Mucosa of stomach (tissue), 1 donor: ENCODE results near the gene ANKRD65.
"Not testable (repeated sequence)": the region's sequence is repeated elsewhere in the genome, so short reads cannot be mapped to it uniquely, and the experiment has no call there.

Source experiments
- H3K27me3 ChIP-seq: one replicate; pipeline ENCODE4 v1.7.0; 2013; ENCODE audit warnings: mild to moderate bottlenecking, low read length; ENCODE audit not compliant: control insufficient read depth, insufficient read depth
- H3K36me3 ChIP-seq: one replicate; pipeline ENCODE4 v1.7.0; 2013; ENCODE audit warnings: low read length; ENCODE audit not compliant: control insufficient read depth, insufficient read depth
- H3K4me1 ChIP-seq: one replicate; pipeline ENCODE4 v1.7.0; 2013; ENCODE audit warnings: mild to moderate bottlenecking, low read length; ENCODE audit not compliant: control insufficient read depth, insufficient read depth
- H3K4me3 ChIP-seq: one replicate; pipeline ENCODE4 v1.7.0; 2013; ENCODE audit warnings: low read length
- H3K9ac ChIP-seq: one replicate; pipeline ENCODE4 v1.7.0; 2013; ENCODE audit warnings: mild to moderate bottlenecking, low read length, moderate library complexity
- H3K9me3 ChIP-seq: one replicate; pipeline ENCODE4 v1.7.0; 2013; ENCODE audit warnings: mild to moderate bottlenecking, low read length, moderate library complexity; ENCODE audit not compliant: control insufficient read depth
- donor health status: Pancreatic carcinoma.

Gene ANKRD65

DNA sequence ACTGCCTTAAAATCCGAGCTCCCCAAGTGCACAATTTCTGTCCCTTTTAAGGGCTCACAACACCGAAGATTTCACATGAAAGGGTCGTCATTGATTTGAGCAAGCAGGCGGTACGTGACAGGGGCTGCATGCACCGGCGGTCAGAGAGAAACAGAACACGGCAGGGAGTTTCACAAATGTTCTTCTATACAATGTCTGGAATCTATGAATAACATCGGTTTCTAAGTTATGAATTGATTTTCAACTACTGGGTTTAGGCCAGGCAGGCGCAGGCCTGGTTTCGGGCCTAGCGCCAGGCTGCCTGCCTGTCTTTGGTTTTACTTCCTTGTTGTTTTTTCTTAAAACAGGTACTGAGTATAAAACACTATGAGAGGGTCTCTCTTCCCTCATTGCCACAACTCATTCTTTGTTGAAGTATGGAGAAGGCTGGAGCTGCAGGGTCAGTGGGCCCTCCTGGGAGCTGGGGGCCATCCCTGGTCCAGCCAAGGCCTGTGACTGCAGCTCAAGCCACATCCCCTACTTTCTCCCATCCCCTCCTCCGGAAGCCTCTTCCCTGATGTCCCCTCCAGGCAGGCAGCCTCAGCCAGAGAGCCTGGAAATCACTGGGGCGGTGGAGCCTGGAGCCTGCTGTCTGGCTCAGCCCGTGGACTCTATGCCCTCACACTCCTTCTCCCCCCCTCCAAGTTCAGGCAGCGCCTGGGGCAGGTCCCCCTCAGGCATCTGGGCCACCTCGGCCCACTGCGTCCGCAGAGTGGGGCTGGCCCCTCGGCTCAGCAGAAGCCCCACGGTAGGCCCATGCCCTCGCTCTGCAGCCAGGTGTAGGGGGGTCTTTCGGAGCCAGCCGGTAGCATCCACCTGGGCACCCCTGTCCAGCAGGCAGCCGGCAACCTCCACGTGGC is 2.4 kb downstream of the ANKRD65 start:
- Histone ChIP-seq H3K4me3 (no peak overlapping the region), H3K4me1 (peaks cover 11% of the 10 kb centered on the region), H3K9ac (peak overlapping the region; percentile 28)

DNA sequence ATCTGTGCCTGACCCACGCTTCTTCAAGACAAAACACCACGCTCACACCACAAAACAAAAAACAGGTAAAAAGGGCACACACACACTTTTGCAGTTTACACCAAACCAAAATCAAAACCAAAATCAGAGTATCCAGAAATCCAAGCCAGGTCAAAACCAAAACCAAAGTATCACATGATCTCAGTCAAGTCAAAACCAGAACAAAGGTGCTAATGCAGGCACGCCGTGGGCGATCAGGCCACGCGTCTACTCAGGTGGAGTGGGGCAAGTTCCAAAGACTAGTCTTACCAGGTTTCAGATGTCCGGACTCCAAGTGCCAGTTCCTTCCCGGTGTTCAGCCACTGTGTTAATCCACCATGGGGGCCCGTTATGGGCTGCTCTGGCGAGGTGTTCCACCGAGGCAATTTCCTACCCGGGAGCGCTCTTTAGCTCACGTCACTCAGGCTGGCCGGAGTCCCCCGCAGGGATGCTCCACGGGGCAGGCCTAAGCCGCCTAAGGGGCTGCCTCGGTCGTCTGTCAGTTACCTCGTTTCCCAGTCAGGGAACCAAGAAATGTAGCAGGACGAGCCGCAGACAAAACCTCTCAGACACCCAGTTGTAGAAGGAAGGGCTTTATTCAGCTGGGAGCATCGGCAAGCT is 3.1 kb downstream of the ANKRD65 start:
- H3K9me3 ChIP-seq, H3K27me3 ChIP-seq, H3K36me3 ChIP-seq, H3K4me3 ChIP-seq, H3K9ac ChIP-seq: not testable (repeated sequence)
- peaks cover 11% of the 10 kb centered on the region for H3K4me1 ChIP-seq

More for the DNA sequence above, 2.4 kb downstream of the ANKRD65 start:
- Histone ChIP-seq H3K9me3 (no peaks in the 10 kb centered on the region), H3K36me3 (no peaks in the 10 kb centered on the region), H3K27me3 (no peaks in the 10 kb centered on the region)

- not testable (repeated sequence) for H3K27me3 ChIP-seq, H3K9ac ChIP-seq, H3K36me3 ChIP-seq, H3K9me3 ChIP-seq, H3K4me3 ChIP-seq
- H3K4me1 ChIP-seq: peaks cover 11% of the 10 kb centered on the region
Measured at GRCh38 chr1:1417396-1417795, 3.7 kb downstream of the ANKRD65 start.

DNA sequence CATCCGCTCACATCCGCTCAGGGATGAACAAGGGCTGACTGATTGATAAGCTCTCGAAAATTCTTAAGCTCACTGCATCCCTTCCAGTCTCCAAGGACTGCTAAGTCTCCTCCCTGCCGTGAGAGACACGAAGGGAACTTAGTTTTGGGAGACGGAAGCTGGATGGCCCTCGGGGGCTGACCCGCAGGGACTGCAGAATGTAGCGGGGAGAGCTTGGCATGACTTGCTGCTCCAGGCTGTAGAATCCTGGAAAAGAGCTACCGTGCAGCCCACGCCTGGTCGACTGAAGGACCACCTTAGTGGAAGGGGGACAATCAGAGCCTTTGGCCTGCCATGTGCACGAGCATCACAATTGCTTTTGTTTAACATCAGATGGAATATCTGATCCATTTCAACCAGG is 5.3 kb downstream of the ANKRD65 start:
- H3K36me3 ChIP-seq: no peaks in the 10 kb centered on the region
- H3K9me3 ChIP-seq: no peaks in the 10 kb centered on the region
- no peaks in the 10 kb centered on the region for H3K27me3 ChIP-seq
- H3K4me3 ChIP-seq: no peak overlapping the region
- H3K9ac ChIP-seq: no peak overlapping the region
- peaks cover 8% of the 10 kb centered on the region for H3K4me1 ChIP-seq

DNA sequence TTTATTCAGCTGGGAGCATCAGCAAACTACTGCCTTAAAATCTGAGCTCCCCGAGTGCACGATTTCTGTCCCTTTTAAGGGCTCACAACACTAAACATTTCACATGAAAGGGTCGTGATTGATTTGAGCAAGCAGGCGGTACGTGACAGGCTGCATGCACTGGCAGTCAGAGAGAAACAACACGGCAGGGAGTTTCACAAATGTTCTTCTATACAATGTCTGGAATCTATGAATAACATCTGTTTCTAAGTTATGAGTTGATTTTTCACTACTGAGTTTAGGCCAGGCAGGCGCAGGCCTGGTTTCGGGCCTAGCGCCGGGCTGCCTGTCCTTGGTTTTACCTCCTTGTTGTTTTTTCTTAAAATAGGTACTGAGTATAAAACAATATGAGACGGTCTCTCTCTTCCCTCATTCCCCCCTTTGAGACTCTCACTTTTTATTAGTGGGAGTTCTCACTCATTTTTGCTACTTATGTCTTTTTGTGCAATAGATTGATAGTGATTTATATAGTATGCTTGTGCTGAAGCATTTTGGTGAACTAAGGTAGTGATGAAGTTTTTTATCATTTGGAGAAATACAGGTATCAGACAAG is 8.7 kb downstream of the ANKRD65 start:
- not testable (repeated sequence) for H3K9me3 ChIP-seq, H3K36me3 ChIP-seq, H3K4me1 ChIP-seq, H3K9ac ChIP-seq, H3K4me3 ChIP-seq, H3K27me3 ChIP-seq

DNA sequence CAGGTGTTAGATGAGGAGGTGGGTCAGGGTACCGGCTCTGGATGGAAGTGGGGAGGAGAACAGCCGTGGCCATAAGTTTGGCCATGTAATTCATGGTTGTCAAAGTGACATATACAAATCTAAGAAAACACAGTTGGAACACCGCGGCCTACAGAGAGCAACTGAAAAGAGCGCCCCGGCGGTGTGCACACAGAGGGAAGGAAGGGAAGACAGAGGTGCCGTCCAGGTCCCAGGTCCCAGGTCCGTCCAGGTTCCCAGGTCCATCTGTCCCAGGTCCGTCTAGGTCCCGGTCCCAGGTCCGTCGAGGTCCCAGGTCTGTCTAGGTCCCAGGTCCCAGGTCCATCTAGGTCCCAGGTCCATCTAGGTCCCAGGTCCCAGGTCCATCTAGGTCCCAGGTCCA is 9.4 kb downstream of the ANKRD65 start:
- Histone ChIP-seq H3K4me3 (no peak overlapping the region), H3K27me3 (no peaks in the 10 kb centered on the region), H3K9ac (no peak overlapping the region), H3K4me1 (peaks cover 9% of the 10 kb centered on the region), H3K9me3 (no peaks in the 10 kb centered on the region), H3K36me3 (no peaks in the 10 kb centered on the region)

DNA sequence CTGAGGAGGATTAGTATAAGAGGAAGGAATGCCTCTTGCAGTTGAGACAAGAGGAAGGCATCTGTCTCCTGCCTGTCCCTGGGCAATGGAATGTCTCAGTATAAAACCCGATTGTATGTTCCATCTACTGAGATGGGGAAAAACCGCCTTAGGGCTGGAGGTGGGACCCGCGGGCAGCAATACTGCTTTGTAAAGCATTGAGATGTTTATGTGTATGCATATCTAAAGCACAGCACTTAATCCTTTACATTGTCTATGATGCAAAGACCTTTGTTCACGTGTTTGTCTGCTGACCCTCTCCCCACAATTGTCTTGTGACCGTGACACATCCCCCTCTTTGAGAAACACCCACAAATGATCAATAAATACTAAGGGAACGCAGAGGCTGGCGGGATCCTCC is 10.8 kb downstream of the ANKRD65 start:
- H3K27me3 ChIP-seq, H3K36me3 ChIP-seq, H3K9me3 ChIP-seq, H3K4me3 ChIP-seq, H3K9ac ChIP-seq: not testable (repeated sequence)
- peaks cover 16% of the 10 kb centered on the region for H3K4me1 ChIP-seq

- Histone ChIP-seq H3K9me3 (no peaks in the 10 kb centered on the region), H3K4me1 (peaks cover 16% of the 10 kb centered on the region), H3K27me3 (no peaks in the 10 kb centered on the region), H3K9ac (peak overlapping the region; percentile 91), H3K4me3 (peak overlapping the region; percentile 97), H3K36me3 (peaks cover 7% of the 10 kb centered on the region)
Measured at GRCh38 chr1:1407636-1408318, 13.3 kb downstream of the ANKRD65 start.

DNA sequence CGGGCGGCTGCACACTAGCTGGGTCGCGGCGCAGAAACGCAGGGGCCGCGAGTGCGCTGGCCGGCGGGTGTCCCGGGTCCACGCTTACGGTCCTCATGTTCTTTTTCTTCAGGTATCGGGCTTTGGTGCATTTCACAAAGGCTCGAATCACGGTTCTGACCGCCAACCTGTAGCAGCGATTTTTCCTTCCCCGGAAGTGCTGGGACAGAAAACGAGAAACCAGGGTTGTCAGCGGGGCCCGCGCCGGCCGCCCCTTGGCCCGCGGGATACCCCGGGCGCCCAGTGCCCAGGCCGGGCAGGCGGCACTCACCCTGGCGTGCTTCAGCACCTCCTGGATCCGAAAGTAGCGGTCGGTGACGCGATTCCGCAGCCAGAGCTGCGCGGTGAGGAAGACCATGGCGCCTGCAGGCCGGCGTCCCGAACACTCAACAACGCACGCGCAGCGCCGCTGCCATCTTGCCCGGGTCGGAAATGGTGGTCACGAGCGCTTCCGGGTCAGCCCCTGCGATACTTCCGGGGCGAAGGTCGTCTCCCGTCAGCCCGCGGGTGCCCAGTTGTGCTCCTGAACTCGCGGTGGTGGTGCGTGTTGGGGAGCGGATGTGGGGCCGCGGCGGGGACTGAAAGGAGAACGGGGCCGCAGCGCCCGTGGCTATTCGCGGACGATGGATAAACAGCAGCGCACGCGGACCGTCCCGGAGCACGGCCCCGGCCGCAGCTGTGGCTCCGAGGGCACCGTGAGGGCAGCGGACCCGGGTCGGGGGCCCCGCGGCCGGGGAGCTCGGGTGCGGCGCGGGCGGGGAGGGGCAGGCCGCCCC is 14.0 kb downstream of the ANKRD65 start, which contains the start of gene MRPL20:
TSS of gene MRPL20 (minus strand) at position 473 of the 815 bp plus-strand sequence. CDS start at position 397, 76 bp downstream.
- H3K9me3 ChIP-seq: no peaks in the 10 kb centered on the region
- H3K27me3 ChIP-seq: no peaks in the 10 kb centered on the region
- H3K36me3 ChIP-seq: peaks cover 7% of the 10 kb centered on the region
- peaks cover 16% of the 10 kb centered on the region for H3K4me1 ChIP-seq
- H3K9ac ChIP-seq: peak within 1 kb of the TSS; percentile 91
- H3K4me3 ChIP-seq: peak within 1 kb of the TSS; percentile 97

DNA sequence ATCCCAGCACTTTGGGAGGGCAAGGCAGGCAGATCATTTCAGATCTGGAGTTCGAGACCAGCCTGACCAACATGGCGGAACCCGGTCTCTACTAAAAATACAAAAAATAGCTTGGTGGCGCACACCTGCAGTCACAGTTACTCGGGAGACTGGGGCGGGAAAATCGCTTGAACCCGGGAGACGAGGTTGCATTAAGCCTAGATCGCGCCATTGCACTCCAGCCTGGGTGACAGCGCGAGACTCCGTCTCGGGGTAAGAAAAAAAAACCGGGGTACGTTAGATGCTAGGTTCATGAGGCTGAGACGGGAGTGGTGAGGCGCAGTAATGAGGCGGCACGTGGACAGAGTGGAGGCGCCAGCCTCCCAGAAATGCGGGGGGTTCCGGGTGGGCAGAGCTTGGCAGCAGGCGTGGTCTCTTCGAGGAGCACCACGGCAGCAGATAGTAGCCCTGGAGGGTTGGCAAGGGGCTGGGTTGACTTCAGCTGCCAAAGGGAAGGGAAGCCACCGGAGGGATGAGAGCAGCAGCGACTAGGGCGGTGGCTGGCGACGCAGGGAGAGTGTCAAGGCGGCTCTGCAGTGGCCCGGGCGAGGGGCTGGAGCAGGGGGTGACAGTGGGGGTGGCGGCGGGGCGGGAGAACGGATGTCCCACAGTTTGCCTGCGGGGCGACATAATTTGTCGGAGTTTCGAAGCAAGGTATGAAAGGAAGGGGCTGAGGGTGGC is 14.8 kb downstream of the ANKRD65 start:
- H3K27me3 ChIP-seq: no peaks in the 10 kb centered on the region
- H3K9me3 ChIP-seq: no peaks in the 10 kb centered on the region
- peaks cover 16% of the 10 kb centered on the region for H3K4me1 ChIP-seq

GRCh38 chr1:1403653-1404052 is 17.4 kb downstream of the ANKRD65 start:
- peaks cover 27% of the 10 kb centered on the region for H3K4me1 ChIP-seq
- H3K4me3 ChIP-seq: no peak overlapping the region
- no peak overlapping the region for H3K9ac ChIP-seq
- peaks cover 7% of the 10 kb centered on the region for H3K36me3 ChIP-seq
- H3K9me3 ChIP-seq: no peaks in the 10 kb centered on the region
- no peaks in the 10 kb centered on the region for H3K27me3 ChIP-seq

More for the DNA sequence above, 14.8 kb downstream of the ANKRD65 start:
- Histone ChIP-seq H3K4me3 (peak overlapping the region; percentile 97), H3K36me3 (peaks cover 7% of the 10 kb centered on the region), H3K9ac (peak overlapping the region; percentile 91)
